ENCODE data around the gene CEND1. TPM values are rescaled to one million over a fixed set of nuclear protein-coding genes. Genes with fewer than 3 reads are reported as not detected.

CEND1 gene
- polyA plus RNA-seq, 1 donor from 2014 or later: 11.8 TPM

Small RNAs within 50 kb of the gene (small RNA-seq; reads per million reads assigned to genes)
- gene SNORA52: 0 reads per million in 3 experiments

Other genes with a start within 250 kb of the CEND1 start
- 0.61 and 3.0 TPM in 2 replicates for gene LMNTD2, start 229.4 kb downstream of the CEND1 start, polyA plus RNA-seq
- gene RASSF7, start 229.1 kb downstream of the CEND1 start, polyA plus RNA-seq: 37.1 and 51.5 TPM in 2 replicates
- 8.5 and 12.1 TPM in 2 replicates for gene PHRF1, start 213.6 kb downstream of the CEND1 start, polyA plus RNA-seq
- 1.1 and 4.6 TPM in 2 replicates for gene IRF7, start 174.1 kb downstream of the CEND1 start, polyA plus RNA-seq
- not detected in 2 replicates for gene CDHR5, start 165.1 kb downstream of the CEND1 start, polyA plus RNA-seq
- not detected in 2 replicates for gene SCT, start 162.9 kb downstream of the CEND1 start, polyA plus RNA-seq
- gene DRD4, start 152.8 kb downstream of the CEND1 start, polyA plus RNA-seq: 0.86 TPM in 1 of 2 replicates, not detected in the other
- 87.6 and 94.9 TPM in 2 replicates for gene DEAF1, start 94.9 kb downstream of the CEND1 start, polyA plus RNA-seq
- 23.1 and 30.9 TPM in 2 replicates for gene TMEM80, start 94.3 kb downstream of the CEND1 start, polyA plus RNA-seq
- 3.5 and 7.5 TPM in 2 replicates for gene EPS8L2, start 83.9 kb downstream of the CEND1 start, polyA plus RNA-seq
- 156 and 158 TPM in 2 replicates for gene TALDO1, start 42.6 kb downstream of the CEND1 start, polyA plus RNA-seq
- 131 and 146 TPM in 2 replicates for gene GATD1, start 12.6 kb downstream of the CEND1 start, polyA plus RNA-seq
- gene SLC25A22, start 8.2 kb upstream of the CEND1 start, polyA plus RNA-seq: 40.9 and 66.4 TPM in 2 replicates
- 13.3 and 34.9 TPM in 2 replicates for gene PIDD1, start 15.1 kb upstream of the CEND1 start, polyA plus RNA-seq
- 147 and 167 TPM in 2 replicates for gene RPLP2, start 19.9 kb upstream of the CEND1 start, polyA plus RNA-seq
- 7.3 and 7.8 TPM in 2 replicates for gene PNPLA2, start 28.8 kb upstream of the CEND1 start, polyA plus RNA-seq
- gene CRACR2B, start 37.8 kb upstream of the CEND1 start, polyA plus RNA-seq: 1.2 and 6.5 TPM in 2 replicates
- gene CD151, start 42.9 kb upstream of the CEND1 start, polyA plus RNA-seq: 70.8 and 80.1 TPM in 2 replicates
- 50.6 and 62.3 TPM in 2 replicates for gene POLR2L, start 52.4 kb upstream of the CEND1 start, polyA plus RNA-seq
- gene TSPAN4, start 52.8 kb upstream of the CEND1 start, polyA plus RNA-seq: 68.1 and 68.3 TPM in 2 replicates
- 51.2 and 81.3 TPM in 2 replicates for gene CHID1, start 120.7 kb upstream of the CEND1 start, polyA plus RNA-seq
- gene AP2A2, start 135.8 kb upstream of the CEND1 start, polyA plus RNA-seq: 46.5 and 46.8 TPM in 2 replicates
- not detected in 2 replicates for gene MUC6, start 246.6 kb upstream of the CEND1 start, polyA plus RNA-seq